ENCODE results near the gene FLT3.
"Not testable (repeated sequence)": the region's sequence is repeated elsewhere in the genome, so short reads cannot be mapped to it uniquely, and the experiment has no call there.

FLT3 gene

DNA sequence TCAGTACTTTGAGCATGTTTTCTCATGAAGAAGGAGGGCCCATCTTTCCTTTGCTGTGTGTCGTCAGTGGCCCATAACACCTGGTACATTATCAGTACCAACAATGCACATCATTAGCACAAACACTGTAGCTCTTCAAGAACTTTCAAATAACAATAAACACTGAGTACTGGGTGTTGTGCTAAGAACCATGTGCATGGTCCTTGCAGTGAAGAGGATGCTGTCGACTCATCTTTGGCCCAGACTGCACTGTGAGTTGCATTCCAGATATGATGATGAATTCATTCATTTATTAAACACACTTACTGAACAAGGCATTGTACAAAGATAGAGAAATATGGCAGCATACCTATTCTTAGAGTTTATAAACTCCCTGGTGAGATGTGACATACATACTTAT is 55.8 kb downstream of the FLT3 start:
- DNase-seq (ENCODE audit: low read depth in 2 of 2): no peak

DNA sequence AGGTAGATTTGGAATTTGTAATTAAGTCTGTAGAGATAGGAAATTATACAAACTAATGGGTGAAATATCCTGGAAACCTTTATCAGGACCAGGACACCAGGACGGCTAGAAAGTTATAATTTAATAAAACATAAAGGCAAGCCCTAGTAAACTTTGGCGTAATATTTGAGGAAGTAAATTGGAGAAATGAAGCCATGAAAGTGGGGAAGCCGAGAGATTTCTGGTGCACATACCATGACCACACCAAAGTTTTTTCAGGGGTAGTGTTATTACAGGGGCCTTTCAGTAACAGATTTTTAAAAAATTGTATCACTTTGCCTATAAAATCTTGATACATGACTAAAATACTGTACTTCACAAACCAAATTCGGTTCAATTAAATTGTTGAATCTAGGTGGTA is 57.2 kb downstream of the FLT3 start:
- DNase-seq (ENCODE audit: low read depth in 2 of 2): no peak

DNA sequence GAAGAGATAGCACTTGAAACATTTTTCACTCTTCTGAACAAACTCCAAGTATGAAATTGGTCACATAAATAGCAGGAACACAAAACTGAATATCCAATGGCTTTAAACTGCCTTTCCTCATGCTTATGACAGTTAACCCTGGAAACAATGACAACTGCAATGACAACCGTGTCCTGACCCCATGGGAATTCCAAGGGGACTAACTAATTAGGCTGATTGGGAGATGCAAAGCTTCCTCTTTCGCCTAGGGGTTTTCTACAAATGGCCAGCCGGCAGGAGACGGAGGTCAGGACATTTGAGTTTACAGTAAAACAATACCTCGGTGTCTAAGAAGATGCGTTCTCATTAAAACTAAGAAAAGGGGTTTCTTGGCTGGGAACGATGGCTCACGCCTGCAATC is 58.9 kb downstream of the FLT3 start:
- no peak for DNase-seq (ENCODE audit: low read depth in 2 of 2)

DNA sequence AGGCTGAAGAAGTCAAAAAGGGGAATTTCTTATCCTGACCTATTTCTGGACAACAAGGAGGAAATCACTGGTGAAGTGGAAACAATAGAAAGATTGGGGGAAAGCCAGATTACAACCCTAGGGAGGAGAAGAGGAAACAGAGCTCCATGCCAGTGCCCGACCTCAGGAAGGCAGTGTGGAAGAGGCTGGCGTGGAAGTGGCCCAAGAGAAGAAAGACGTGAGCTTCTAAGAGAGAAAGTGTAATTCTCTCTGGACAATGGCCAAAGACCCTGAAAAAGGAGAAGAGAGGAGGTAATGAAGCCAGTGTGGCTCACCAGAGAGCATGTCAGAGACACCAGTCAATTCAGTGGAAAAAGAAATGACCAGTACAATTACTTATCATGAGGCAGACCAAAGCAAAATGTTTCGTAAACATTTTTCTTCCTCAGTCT is 59.3 kb downstream of the FLT3 start:
- DNase-seq (ENCODE audit: low read depth in 2 of 2): no peak

DNA sequence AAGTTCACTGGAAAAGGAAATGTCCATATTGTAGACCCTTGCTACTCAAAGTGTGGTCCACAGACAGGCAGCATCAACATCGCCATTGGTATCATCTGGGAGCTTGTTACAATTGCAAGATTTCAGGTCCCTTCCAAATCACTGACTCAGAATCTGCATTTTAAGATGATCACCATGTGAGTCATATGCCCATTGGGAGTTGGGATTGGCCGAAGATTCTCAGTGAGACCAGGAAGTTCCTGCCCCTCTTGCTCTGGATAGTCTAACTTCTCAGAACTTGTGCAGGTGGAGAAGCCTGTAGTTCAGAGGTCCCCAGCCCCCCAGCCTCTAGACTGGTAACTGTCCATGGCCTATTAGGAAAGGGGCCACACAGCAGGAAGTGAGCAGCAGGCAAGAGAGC is 63.0 kb downstream of the FLT3 start:
- no peak for DNase-seq (ENCODE audit: low read depth in 2 of 2)

DNA sequence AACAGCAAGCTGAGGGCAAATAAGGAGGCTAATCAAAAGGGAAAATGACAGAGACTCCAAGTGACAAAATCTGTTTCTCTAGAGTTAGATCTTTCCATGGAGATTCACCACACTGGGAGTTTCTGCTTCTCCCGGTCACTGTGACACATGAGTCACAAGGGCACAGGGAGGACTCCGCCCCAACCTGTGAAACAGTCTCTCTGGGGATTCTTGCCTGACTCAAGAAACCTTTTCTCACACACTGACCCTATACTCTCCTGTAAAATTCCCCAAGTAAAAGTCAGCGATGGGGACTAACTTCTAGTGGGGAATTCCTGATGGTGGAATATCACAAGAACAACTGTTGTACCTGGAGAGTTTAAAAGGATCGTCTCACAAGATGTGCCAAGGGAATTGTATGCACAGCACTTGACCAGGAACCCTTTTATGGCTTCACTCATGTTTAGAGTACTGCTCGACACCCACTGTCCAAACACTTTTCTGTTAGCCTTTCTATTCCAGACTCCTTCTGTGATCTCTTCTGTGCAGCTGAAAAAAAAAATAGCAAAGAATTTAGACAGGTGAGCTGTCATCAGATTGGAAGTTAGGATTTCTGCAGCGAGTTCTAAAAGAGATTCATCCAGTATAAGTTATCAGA is 65.1 kb downstream of the FLT3 start:
- no peak for DNase-seq (ENCODE audit: low read depth in 2 of 2)

DNA sequence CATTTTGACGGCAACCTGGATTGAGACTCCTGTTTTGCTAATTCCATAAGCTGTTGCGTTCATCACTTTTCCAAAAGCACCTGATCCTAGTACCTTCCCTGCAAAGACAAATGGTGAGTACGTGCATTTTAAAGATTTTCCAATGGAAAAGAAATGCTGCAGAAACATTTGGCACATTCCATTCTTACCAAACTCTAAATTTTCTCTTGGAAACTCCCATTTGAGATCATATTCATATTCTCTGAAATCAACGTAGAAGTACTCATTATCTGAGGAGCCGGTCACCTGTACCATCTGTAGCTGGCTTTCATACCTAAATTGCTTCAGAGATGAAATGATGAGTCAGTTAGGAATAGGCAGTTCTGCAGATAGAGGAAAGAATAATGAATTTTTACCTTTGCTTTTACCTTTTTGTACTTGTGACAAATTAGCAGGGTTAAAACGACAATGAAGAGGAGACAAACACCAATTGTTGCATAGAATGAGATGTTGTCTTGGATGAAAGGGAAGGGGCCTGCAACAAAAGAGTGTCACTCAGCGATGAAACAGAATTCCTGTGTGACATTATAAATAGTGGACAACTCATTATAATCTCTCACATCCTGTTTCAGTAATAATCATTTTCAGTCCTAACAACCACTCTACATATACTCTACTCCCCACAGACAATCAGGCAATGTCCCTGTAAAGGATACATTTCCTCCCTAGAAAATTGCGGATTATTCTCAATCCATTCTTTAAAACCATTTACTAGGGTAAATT is 66.3 kb downstream of the FLT3 start:
- DNase-seq (ENCODE audit: low read depth in 2 of 2): no peak

DNA sequence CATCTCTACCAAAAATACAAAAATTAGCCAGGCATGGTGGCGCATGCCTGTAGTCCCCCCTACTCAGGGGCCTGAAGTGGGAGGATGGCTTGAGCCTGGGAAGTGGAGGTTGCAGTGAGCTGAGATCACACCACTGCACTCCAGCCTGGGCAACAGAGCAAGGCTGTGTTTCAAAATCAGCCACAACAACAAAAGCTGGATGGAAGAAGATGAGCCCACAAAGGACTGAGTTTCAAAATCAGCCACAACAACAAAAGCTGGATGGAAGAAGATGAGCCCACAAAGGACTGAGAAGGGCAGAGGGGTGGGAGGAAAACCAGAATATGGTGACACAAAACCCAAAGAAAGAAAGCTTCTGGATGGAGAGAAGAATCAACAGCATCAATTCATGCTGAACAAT is 67.9 kb downstream of the FLT3 start:
- not testable (repeated sequence) for DNase-seq (ENCODE audit: low read depth in 2 of 2)

DNA sequence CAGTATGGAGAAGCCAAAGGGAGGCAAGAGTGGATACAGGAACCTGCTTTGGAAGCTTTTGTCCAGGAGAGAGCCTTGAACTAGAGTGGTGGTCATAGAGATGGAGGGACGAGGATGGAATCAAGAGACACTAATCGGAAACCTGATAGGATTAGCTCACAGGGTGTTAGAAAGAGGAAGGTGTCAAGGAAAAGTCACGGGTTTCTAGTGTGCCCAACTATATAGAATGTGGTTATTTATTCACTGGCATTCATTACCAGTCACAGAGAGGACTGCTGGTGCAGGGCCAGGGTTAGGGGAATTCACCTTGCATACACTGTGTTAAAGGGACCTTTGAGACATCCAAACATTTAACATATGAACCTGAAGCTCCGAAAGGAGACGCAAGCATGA is 68.5 kb downstream of the FLT3 start:
- DNase-seq (ENCODE audit: low read depth in 2 of 2): no peak

DNA sequence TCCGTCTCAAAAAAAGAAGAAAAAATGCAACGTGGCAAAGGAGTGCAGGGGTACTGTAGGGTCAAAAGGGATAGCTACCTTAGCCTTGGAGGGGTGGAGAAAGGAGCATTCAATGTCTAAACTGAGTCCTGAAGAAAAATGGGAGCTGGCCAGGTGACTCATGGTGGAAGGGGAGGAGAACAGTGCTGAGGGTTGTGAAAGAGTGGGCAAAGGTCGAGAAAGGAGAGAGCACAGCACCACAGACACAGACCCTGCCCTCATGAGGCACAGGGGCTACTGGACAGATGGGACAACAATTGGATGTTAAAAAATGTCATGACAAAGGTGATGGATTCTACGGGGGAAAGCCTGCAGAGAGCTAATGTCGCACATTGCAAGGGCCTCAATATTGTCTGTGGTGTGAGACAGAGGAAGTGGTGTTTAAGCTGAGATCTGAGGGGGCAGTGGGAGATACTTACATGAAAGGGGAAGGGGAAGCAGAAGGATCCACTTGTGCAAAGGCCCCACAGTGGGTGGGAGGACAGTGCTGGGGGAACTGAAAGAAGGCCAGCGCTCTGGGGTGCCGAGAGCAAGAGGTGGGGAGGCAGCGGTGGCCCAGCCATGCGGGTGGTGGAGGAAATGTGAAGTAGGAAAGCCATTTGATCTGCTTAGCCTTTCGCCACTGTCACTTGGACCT is 69.0 kb downstream of the FLT3 start:
- DNase-seq (ENCODE audit: low read depth in 2 of 2): no peak

DNA sequence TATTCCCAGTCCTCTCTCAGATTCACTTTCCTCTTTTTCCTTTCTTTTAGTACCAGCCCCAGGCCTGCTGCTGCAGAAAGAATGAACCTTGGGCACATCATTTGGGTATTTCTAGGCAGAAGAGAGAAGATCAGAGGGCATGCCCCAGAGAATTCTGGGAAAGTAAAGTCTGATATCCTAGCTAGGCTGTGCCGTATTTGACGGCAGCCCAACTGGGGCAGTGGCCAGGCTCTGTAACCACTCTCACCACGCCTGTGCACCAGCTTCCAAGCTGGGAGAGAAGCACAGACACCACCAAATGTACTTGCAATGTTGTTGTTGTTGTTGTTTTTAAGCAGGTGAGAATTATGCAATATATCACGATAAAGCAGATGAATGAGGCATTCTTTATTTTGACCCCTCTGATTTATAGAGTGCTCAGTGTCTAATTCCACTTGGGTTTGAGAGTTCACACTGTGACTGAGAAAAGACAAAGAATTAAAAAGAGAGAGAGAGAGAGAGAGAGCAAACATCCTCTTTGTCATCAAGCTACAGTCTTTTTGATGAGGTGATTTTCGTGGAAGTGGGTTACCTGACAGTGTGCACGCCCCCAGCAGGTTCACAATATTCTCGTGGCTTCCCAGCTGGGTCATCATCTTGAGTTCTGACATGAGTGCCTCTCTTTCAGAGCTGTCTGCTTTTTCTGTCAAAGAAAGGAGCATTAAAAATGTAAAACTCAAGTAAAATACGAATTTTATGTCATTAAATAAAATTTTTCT is 72.6 kb downstream of the FLT3 start:
- no peak for DNase-seq (ENCODE audit: low read depth in 2 of 2)

DNA sequence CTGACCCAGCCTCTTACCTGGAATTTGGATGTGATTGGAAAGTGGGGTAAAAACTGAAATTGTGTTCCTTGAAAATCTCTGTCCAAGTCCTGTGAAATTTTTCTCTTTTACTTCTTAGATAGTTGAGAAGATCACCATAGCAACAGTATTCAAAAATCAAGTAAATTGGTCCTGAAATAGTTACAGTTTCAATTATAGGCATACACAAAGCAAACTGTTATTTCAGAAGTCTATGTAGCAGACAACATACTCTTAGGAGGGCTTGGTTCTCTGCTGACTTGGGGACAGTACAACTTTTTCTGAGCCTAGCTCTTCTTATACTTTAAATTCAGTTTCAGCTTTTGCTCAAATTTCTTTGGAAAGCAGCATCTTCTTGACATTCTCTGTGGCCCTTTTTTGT is 73.3 kb downstream of the FLT3 start:
- no peak for DNase-seq (ENCODE audit: low read depth in 2 of 2)

DNA sequence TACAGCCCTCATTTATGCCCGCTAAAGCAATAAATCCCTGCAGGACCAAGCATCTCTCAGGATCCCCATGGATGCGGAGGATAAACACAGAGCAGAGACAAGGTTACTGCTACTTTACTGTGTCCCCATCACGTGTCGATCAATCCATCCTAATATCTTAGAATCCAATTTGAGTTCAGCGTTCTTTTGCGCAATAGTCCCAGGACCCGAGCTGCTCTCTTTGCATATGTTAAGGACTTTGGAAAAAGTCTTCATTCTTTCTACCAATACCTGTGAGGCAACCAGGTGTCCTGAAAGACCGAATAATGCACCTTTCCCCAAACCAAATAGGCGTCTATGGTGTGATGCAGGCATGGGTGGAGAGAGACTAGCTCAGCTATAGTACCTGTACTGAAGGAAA is 73.9 kb downstream of the FLT3 start:
- no peak for DNase-seq (ENCODE audit: low read depth in 2 of 2)

DNA sequence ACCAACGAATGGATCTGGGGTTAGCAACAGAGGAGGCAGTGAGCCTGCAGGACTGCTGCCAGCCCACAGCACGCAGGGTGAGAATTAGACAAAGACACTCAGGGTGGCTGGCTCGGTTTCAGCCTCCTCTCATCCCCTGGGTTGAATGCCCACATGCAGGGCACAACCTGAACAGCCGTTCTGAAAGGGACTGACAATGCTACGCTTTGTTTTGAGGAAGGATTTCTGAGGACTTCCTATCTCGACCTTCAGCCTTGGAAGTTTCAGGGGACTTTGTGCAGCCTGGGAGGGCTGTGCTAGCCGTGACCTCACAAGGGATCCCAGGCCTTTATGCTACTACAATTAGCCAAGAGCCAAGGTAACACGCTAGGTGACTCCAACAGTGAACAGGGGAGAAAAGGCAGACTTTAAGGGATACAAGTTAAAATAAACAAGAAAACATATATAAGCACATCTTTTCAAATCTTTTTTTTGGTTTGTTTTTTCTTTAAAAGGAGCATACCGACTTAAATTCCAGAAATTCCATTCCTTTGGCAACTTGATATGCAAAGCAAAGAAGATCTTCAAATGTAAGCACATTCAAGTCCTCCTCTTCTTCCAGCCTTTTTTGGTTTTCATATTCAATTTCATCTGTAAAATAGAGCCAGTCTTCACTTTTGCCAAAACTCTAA is 77.4 kb downstream of the FLT3 start:
- no peak for DNase-seq (ENCODE audit: low read depth in 2 of 2)

DNA sequence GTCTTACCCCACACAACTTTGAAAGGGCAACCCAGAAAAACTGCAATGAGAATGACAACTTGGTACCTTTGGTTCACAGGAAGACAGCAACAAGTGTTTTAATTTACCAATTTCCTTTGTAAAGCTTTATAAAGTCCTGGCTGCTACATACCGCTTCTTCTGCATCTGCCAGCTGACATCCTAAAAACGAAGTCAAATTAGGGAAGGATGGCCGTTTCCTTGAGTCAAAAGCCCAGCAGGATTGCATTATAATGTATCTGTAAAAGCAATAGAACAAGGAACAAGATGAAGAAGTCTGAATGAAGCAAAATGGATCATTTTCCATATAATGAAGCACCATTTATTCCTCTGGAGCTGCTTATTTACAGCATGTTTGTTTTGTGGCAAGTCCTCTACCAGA is 86.1 kb downstream of the FLT3 start:
- DNase-seq (ENCODE audit: low read depth in 2 of 2): no peak

DNA sequence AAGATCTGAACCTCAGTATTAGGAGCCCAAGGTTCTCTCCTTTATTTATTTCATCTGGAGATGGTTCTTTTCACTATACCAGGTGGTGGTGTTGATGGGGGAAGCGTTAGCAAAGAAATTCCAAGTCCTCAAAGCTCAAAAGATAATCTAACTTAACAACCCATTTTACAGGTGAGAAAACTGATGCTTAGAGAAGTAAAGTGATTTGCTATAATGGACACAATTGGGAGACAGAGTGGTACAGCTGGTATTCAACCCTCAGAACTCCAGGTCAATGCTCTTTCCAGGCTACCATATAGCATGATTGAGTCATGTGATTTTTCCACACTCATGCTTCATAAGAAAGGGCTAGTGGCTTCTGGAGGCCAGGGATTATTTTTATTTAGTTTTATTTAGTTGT is 86.9 kb downstream of the FLT3 start:
- DNase-seq (ENCODE audit: low read depth in 2 of 2): no peak

DNA sequence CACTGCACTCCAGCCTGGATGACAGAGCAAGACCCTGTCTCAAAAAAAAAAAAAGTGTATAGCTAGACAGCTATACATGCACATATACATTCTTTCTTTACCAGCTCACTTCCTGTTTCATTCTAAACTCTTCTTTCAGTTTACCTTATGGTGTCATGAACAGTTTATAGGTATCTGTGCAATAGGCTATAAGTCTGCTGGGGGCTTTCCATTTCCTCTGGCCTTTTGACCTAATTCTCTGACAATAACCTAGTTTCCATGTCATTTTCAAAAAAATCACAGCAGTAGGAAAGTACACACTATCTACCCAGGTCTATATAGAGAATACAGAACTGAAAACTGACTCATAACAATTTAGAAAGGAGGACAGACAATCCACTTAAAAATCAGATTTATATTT is 87.5 kb downstream of the FLT3 start:
- no peak for DNase-seq (ENCODE audit: low read depth in 2 of 2)

DNA sequence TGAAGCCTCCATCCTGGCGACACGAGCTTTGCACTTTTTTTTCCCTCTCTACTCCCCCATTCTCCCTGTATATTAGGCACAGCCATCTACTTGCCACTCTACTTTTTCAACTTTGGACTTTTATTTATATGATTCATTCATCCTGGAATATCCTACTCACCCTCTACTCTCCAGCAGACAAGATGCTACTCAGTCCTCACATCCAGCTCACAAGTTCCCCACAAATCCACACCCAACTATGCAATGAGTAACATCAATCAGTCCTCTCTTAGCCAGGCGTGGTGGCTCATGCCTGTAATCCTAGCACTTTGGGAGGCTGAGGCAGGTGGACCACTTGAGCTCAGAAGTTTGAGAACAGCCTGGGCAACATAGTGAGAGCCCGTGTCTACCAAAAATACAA is 88.0 kb downstream of the FLT3 start:
- DNase-seq (ENCODE audit: low read depth in 2 of 2): no peak

DNA sequence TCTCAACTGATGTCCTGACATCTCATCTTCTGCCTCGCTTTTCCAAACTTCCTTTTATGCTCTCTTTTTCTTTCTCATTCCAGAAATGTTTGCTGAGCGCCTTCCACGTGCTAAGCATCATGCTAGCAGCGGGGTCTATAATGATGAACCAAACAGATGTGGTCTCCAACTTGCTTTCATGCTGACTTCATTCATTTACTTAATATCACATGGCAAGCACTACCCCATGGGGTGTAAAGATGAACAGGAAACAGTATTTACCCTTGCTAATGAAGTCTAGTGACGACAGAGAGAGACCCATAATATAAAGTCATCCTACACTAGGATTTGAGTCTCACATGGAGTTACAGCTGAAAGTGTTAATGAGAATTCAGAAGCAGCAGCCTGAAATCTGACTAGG is 90.3 kb downstream of the FLT3 start:
- DNase-seq (ENCODE audit: low read depth in 2 of 2): no peak

DNA sequence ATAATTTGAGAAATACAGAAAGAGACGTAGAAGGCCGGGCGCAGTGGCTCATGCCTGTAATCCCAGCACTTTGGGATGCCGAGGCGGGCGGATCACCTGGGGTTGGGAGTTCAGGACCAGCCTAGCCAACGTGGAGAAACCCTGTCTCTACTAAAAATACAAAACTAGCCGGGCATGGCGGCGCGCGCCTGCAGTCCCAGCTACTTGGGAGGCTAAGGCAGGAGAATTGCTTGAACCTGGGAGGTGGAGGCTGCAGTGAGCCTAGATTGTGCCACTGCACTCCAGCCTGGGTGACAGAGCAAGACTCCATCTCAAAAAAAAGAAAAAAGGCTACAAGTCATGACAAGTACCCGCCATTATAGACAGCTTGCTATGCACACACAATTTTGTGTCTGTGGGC is 95.4 kb downstream of the FLT3 start:
- DNase-seq (ENCODE audit: low read depth in 2 of 2): not testable (repeated sequence)

DNA sequence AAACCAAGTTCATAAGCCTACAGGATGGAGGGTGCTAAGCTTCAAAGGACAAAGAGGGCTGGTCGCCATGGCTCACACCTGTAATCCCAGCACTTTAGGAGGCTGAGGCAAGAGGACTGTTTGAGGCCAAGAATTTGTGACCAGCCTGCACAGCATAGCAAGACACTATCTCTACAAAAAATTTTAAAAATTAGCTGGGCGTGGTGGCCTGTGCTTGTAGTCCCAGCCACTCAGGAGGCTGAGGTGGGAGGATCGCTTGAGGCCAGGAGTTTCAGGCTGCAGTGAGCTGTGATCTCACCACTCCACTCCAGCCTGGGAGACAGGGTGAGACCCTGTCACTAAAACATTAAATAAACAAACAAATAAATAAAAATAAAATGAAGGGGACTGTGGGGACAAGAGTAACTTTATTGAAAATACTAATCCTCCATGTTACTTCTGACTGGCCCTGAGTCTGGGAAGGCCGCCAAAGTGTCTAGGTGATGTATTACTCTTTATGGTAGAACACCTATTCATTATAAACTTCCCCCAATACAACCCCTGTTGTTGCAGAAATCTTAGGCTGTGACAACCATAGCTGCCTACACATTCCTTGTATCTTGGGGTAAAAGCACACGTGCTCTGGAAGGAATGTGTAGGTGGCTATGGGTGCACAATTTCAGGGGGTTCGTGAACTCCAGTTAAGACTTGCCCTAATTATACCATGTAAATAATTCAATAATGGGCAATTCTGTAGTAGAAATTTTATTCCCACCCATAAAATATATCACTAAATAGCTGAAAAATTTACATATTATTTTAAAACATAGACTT is 97.3 kb downstream of the FLT3 start:
- no peak for DNase-seq (ENCODE audit: low read depth in 2 of 2)
